ENCODE data around the gene SLC25A41.

The SLC25A41 gene

GRCh38 chr19:6464070-6464873 is 30.7 kb upstream of the SLC25A41 start, which contains the start of gene CRB3:
Gene CRB3, plus strand, starts transcription at chr19:6464271. Its CDS starts 431 bp downstream, at chr19:6464702.
- TF ChIP-seq EZH2 (IDR thresholded peaks at IDR 0.05; ENCODE audit: borderline replicate concordance, low read length) = no peak
- no peak for TF ChIP-seq CTCF (IDR thresholded peaks at IDR 0.05; ENCODE audit: low read length)
- H3K9me3 ChIP-seq (ENCODE audit: low read length) = no peaks in the 10 kb centered on the region
- no peak within 1 kb of the TSS for H3K4me3 ChIP-seq (ENCODE audit: low read depth, low read length, poor library complexity, severe bottlenecking)
- H3K4me2 ChIP-seq (ENCODE audit: low read length) = no peak within 1 kb of the TSS
- no peak within 1 kb of the TSS for H3K27ac ChIP-seq (ENCODE audit: low read depth, low read length, poor library complexity, severe bottlenecking)
- no peak within 1 kb of the TSS for H3K9ac ChIP-seq (ENCODE audit: low read length)
- H3K79me2 ChIP-seq (ENCODE audit: insufficient read depth, low read length) = no peaks in the 10 kb centered on the region
- H3F3A ChIP-seq (ENCODE audit: insufficient read depth, low read length) = no peaks in the 10 kb centered on the region
- H3K27me3 ChIP-seq (ENCODE audit: insufficient read depth, low read length) = 0 out of 2 replicates have a peak, but pooled peaks cover 5% of the 10 kb centered on the region
- H3K9me2 ChIP-seq (ENCODE audit: low read depth, low read length) = no peaks in the 10 kb centered on the region
- H2AFZ ChIP-seq (ENCODE audit: low read length) = no peak within 1 kb of the TSS
- no peaks in the 10 kb centered on the region for H3K36me3 ChIP-seq (ENCODE audit: insufficient read depth, low read length)
- no peaks in the 10 kb centered on the region for H3K4me1 ChIP-seq (ENCODE audit: insufficient read depth, low read length, severe bottlenecking)
- no peaks in the 10 kb centered on the region for H4K20me1 ChIP-seq (ENCODE audit: insufficient read depth, low read length)

GRCh38 chr19:6460099-6460884 is 26.7 kb upstream of the SLC25A41 start:
- no peaks in the 10 kb centered on the region for H3K79me2 ChIP-seq (ENCODE audit: insufficient read depth, low read length)
- peak overlapping the region; percentile 72 for H3K27ac ChIP-seq (ENCODE audit: low read depth, low read length, poor library complexity, severe bottlenecking)
- 0 out of 2 replicates have a peak, but pooled peaks cover 5% of the 10 kb centered on the region for H3K27me3 ChIP-seq (ENCODE audit: insufficient read depth, low read length)
- peaks cover 25% of the 10 kb centered on the region for H3K36me3 ChIP-seq (ENCODE audit: insufficient read depth, low read length)
- peak overlapping the region; percentile 87 for H3K4me2 ChIP-seq (ENCODE audit: low read length)
- H3K9me3 ChIP-seq (ENCODE audit: low read length) = no peaks in the 10 kb centered on the region
- H4K20me1 ChIP-seq (ENCODE audit: insufficient read depth, low read length) = no peaks in the 10 kb centered on the region
- no peak overlapping the region for H2AFZ ChIP-seq (ENCODE audit: low read length)
- TF ChIP-seq CTCF (IDR thresholded peaks at IDR 0.05; ENCODE audit: low read length) (peak; percentile 74), EZH2 (IDR thresholded peaks at IDR 0.05; ENCODE audit: borderline replicate concordance, low read length) (no peak)
- peaks cover 13% of the 10 kb centered on the region for H3K4me1 ChIP-seq (ENCODE audit: insufficient read depth, low read length, severe bottlenecking)
- H3K9ac ChIP-seq (ENCODE audit: low read length) = peak overlapping the region; percentile 73
- H3K9me2 ChIP-seq (ENCODE audit: low read depth, low read length) = no peaks in the 10 kb centered on the region
- peak overlapping the region; percentile 71 for H3K4me3 ChIP-seq (ENCODE audit: low read depth, low read length, poor library complexity, severe bottlenecking)
- H3F3A ChIP-seq (ENCODE audit: insufficient read depth, low read length) = no peaks in the 10 kb centered on the region

GRCh38 chr19:6459262-6460098 is 25.9 kb upstream of the SLC25A41 start, which contains the start of gene SLC25A23:
Gene SLC25A23, minus strand, starts transcription at chr19:6459792. Its CDS starts 164 bp downstream, at chr19:6459628.
- Histone ChIP-seq H3K9me3 (ENCODE audit: low read length) (peaks cover 6% of the 10 kb centered on the region; the same call in 1 of the 2 replicates), H3K4me2 (ENCODE audit: low read length) (peak within 1 kb of the TSS; percentile 87), H3K9me2 (ENCODE audit: low read depth, low read length) (no peaks in the 10 kb centered on the region), H2AFZ (ENCODE audit: low read length) (no peak within 1 kb of the TSS), H3K4me1 (ENCODE audit: insufficient read depth, low read length, severe bottlenecking) (peaks cover 13% of the 10 kb centered on the region), H3F3A (ENCODE audit: insufficient read depth, low read length) (no peaks in the 10 kb centered on the region), H3K27me3 (ENCODE audit: insufficient read depth, low read length) (no peaks in the 10 kb centered on the region), H3K36me3 (ENCODE audit: insufficient read depth, low read length) (peaks cover 33% of the 10 kb centered on the region), H4K20me1 (ENCODE audit: insufficient read depth, low read length) (no peaks in the 10 kb centered on the region), H3K27ac (ENCODE audit: low read depth, low read length, poor library complexity, severe bottlenecking) (peak within 1 kb of the TSS; percentile 72), H3K79me2 (ENCODE audit: insufficient read depth, low read length) (no peaks in the 10 kb centered on the region), H3K9ac (ENCODE audit: low read length) (peak within 1 kb of the TSS; percentile 73), H3K4me3 (ENCODE audit: low read depth, low read length, poor library complexity, severe bottlenecking) (peak within 1 kb of the TSS; percentile 71)
- TF ChIP-seq EZH2 (IDR thresholded peaks at IDR 0.05; ENCODE audit: borderline replicate concordance, low read length) = no peak
